Measurements from ENCODE around the gene IGSF3. TPM values are rescaled to one million over a fixed set of nuclear protein-coding genes. Genes with fewer than 3 reads are reported as not detected.

Gene IGSF3
- total and polyA plus RNA-seq, 2 experiments from 2014 or later: 7.3 to 37.8 TPM

DNA sequence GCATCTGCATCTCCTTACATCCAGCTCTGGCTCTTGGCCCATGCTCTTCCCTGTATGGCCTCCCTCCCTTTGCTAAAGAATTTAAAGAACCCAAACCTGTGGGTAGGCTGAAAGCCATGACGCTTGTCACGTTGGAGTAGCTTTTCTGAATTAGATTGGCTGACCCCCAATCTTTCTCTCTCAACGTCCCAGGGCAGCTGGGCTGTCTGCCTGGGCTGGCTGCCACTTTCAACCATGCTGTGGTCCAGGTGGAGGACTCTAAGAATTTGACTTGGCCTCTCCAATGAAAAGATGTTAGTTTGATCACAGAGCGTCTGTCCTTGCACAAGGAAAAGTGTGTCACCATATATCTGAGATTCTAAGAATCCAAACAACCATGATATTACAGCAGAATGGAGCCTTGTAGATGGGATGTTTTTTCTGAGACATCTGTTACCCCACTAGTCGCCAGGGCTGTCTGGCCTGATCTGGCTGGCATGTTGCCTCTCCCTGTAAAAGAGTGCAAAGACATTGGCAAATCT is 6.5 kb upstream of the IGSF3 start (continued):
- TF ChIP-seq, protein P1, sequence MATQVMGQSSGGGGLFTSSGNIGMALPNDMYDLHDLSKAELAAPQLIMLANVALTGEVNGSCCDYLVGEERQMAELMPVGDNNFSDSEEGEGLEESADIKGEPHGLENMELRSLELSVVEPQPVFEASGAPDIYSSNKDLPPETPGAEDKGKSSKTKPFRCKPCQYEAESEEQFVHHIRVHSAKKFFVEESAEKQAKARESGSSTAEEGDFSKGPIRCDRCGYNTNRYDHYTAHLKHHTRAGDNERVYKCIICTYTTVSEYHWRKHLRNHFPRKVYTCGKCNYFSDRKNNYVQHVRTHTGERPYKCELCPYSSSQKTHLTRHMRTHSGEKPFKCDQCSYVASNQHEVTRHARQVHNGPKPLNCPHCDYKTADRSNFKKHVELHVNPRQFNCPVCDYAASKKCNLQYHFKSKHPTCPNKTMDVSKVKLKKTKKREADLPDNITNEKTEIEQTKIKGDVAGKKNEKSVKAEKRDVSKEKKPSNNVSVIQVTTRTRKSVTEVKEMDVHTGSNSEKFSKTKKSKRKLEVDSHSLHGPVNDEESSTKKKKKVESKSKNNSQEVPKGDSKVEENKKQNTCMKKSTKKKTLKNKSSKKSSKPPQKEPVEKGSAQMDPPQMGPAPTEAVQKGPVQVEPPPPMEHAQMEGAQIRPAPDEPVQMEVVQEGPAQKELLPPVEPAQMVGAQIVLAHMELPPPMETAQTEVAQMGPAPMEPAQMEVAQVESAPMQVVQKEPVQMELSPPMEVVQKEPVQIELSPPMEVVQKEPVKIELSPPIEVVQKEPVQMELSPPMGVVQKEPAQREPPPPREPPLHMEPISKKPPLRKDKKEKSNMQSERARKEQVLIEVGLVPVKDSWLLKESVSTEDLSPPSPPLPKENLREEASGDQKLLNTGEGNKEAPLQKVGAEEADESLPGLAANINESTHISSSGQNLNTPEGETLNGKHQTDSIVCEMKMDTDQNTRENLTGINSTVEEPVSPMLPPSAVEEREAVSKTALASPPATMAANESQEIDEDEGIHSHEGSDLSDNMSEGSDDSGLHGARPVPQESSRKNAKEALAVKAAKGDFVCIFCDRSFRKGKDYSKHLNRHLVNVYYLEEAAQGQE (IDR thresholded peaks at IDR 0.05; ENCODE audit: unreplicated experiment): no peak
- no peak for TF ChIP-seq EZH2phosphoT487 (IDR thresholded peaks at IDR 0.05; ENCODE audit: unreplicated experiment)

- H3K27me3 ChIP-seq (ENCODE audit: insufficient read depth): 0 out of 2 replicates have a peak, but pooled peaks cover under 1% of the 10 kb centered on the region
Measured at GRCh38 chr1:116671912-116672311, 4.4 kb upstream of the IGSF3 start.

More at GRCh38 chr1:116671912-116672311, 4.4 kb upstream of the IGSF3 start:
- DNase-seq (ENCODE audit: low spot score) (no peak), ATAC-seq (no peak)
- Histone ChIP-seq H3K4me2 (no peak overlapping the region), H3F3A (replicated peaks; ENCODE audit: low read depth) (0 out of 2 replicates have a peak, but pooled peaks cover 5% of the 10 kb centered on the region), H2AFZ (no peak overlapping the region), H3K79me2 (replicated peaks; ENCODE audit: insufficient read depth) (no peaks in the 10 kb centered on the region; the same call in 1 of the 2 replicates), H3K4me1 (ENCODE audit: insufficient read depth) (peaks cover 5% of the 10 kb centered on the region), H3K36me3 (ENCODE audit: insufficient read depth) (no peaks in the 10 kb centered on the region), H3K9me2 (ENCODE audit: insufficient read depth) (no peaks in the 10 kb centered on the region), H3K4me3 (no peak overlapping the region), H3K27ac (ENCODE audit: low read depth) (no peak overlapping the region), H4K20me1 (replicated peaks; ENCODE audit: insufficient read depth) (no peaks in the 10 kb centered on the region)
- no peaks in the 10 kb centered on the region; the same call in 2 of the 3 replicates for H3K36me3 Mint-ChIP-seq (ENCODE audit: low read depth)
- TF ChIP-seq POLR2AphosphoS5 (IDR thresholded peaks at IDR 0.05; ENCODE audit: low read depth): no peak
- no peak for TF ChIP-seq EZH2phosphoT487 (IDR thresholded peaks at IDR 0.05; ENCODE audit: unreplicated experiment)
- TF ChIP-seq STAT1 (IDR thresholded peaks at IDR 0.05; ENCODE audit: unreplicated experiment): no peak
- no peak for TF ChIP-seq ZNF462 (CRISPR knock-in tag; IDR thresholded peaks at IDR 0.05)
- TF ChIP-seq CREB1 (CRISPR knock-in tag; IDR thresholded peaks at IDR 0.05; ENCODE audit: low read depth): no peak
- H3K27ac Mint-ChIP-seq: no peak overlapping the region
- no peaks in the 10 kb centered on the region for H3K9me3 Mint-ChIP-seq
- H3K4me3 Mint-ChIP-seq: no peak overlapping the region
- H3K27me3 Mint-ChIP-seq (ENCODE audit: insufficient read depth, low read depth, poor library complexity): peaks cover 11% of the 10 kb centered on the region
- H3K4me1 Mint-ChIP-seq: peaks cover 8% of the 10 kb centered on the region
